H4 (cell line): ENCODE results near the gene ZNG1C. TPM values are rescaled to one million over a fixed set of nuclear protein-coding genes. Genes with fewer than 3 reads are reported as not detected.
"Not testable (repeated sequence)": the region's sequence is repeated elsewhere in the genome, so short reads cannot be mapped to it uniquely, and the experiment has no call there.

ENCODE experiments used
- DNase-seq: peaks from one replicate; pipeline ENCODE4 v3.0.0-alpha.2; 2015; ENCODE audit warnings: low spot score
- total RNA-seq: library from RNA; depleted of rRNA; stranded (reverse); fragments of >200 nt; shearing (Covaris generic); gene quantifications from 2 replicates; pipeline ENCODE4 v1.2.3, GENCODE V29; 2014; rRNA removed

The ZNG1C gene
- total RNA-seq, 1 experiment from 2014 or later: 32.4 TPM

DNA sequence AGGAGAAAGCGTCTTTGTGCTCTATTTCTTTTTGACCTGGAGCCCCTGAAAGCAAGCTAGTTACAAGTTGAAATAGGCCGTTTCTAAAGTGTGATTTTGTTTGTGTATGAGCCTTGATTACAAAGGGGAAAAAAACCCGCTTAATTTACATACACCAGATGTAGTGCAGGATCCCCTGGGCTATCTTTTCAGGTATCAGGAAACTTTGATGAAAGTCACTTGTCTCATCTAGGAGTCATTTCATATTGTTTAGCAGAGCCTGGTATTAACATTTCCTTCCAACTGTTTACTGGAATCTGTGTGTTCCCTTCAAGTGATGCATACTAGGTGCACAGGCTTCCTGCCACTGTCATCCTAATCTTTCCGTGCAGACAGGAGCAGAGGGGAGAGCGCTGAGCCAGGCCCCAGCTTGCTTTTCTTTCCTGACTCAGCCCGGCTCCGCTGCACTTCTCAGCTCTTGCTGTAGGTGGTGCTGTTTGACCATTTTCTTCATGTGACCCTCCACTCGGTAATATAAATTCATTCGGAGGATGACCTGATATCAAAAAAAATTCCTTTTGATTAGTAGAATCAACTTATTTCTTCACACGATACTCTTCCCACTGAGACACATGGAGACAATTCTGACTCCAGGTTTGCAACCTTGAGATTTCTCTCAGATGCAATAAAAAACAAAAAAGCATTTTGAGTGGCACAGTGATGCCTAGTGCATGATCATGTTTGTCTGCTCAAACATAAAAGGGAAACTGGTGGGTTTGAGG lies 100.7 kb downstream of the ZNG1C start:
- DNase-seq: not testable (repeated sequence)

DNA sequence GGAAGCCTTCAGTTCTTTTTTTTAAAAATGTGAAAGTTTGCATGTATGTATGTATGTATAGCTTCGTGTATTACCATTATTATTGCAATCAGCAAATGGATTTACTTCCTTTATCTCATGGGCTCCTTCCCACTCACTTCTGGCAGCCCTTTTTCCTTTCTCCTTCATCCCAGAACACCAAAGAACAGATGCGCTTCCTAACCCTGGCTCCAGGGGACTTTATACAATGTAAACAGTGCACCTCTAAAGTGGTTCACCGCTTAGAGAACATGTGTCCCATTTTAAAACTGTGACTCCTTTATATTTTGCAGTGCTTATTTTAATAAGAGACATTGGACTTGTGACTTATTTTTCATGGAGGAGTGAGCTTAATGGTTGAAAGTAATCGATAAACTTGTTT lies 101.5 kb downstream of the ZNG1C start:
- DNase-seq: not testable (repeated sequence)

DNA sequence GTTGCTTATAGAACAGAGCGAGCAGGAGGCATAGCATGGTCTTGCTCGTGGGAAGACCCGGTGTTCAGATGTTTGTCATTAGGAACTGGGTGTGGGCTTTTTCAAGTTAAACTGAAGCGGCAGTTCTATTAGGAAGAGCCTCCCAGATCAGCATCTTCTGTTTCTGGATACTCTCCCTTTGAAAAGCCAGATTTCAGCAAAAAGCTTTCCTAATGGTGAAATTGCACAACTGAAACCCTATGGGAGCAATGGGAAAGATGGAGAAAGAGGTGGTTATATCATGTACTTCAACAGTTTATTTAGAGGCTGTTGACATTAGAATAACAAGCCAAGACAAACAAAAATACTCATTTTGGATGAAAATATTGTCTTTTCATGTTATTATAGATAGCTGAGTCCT lies 102.2 kb downstream of the ZNG1C start:
- DNase-seq: not testable (repeated sequence)

Other genes with a start within 250 kb of the ZNG1C start
- not detected in 2 replicates for gene FOXD4L3, start 60.9 kb downstream of the ZNG1C start, total RNA-seq
- 0.50 and 3.0 TPM in 2 replicates for gene PGM5, start 114.6 kb downstream of the ZNG1C start, total RNA-seq